Large intestine (tissue), 3 donors: ENCODE results near the gene CHST13. TPM values are rescaled to one million over a fixed set of nuclear protein-coding genes. Genes with fewer than 3 reads are reported as not detected.

Experiments
- DNase-seq, 2 donors: peaks; one replicate each; pipeline versions ENCODE4 v3.0.0 to v3.0.0-alpha.2; 2013
- H3K27ac ChIP-seq: one replicate; pipeline ENCODE4 v1.5.1; 2013; ENCODE audit warnings: low read length
- H3K27me3 ChIP-seq: 2 replicates; pipeline ENCODE4 v1.6.1; 2013; ENCODE audit warnings: low read length; ENCODE audit not compliant: control insufficient read depth, insufficient read depth
- H3K36me3 ChIP-seq: 2 replicates; pipeline ENCODE4 v1.6.1; 2013; ENCODE audit warnings: low read length; ENCODE audit not compliant: control insufficient read depth, insufficient read depth
- H3K4me1 ChIP-seq: one replicate; pipeline ENCODE4 v1.6.1; 2013; ENCODE audit warnings: low read length; ENCODE audit not compliant: control insufficient read depth, insufficient read depth
- H3K4me3 ChIP-seq: one replicate; pipeline ENCODE4 v1.5.1; 2013; ENCODE audit warnings: low read length
- H3K9me3 ChIP-seq: one replicate; pipeline ENCODE4 v1.6.1; 2013; ENCODE audit warnings: mild to moderate bottlenecking, low read depth, low read length, moderate library complexity; ENCODE audit not compliant: control insufficient read depth
- WGBS: methylation state at CpG from one replicate; pipeline ENCODE4 v1.1.5; 2013; ENCODE audit warnings: low lambda C conversion rate; ENCODE audit not compliant: insufficient coverage; 5-methylcytosine and 5-hydroxymethylcytosine counted together
- polyA plus RNA-seq: library from polyadenylated mRNA; unstranded; fragments of 120-200 nt; gene quantifications from one replicate; pipeline ENCODE4 v1.2.1, GENCODE V29; 2013

CHST13 gene
- polyA plus RNA-seq, 1 donor, result 57.2 TPM

DNA sequence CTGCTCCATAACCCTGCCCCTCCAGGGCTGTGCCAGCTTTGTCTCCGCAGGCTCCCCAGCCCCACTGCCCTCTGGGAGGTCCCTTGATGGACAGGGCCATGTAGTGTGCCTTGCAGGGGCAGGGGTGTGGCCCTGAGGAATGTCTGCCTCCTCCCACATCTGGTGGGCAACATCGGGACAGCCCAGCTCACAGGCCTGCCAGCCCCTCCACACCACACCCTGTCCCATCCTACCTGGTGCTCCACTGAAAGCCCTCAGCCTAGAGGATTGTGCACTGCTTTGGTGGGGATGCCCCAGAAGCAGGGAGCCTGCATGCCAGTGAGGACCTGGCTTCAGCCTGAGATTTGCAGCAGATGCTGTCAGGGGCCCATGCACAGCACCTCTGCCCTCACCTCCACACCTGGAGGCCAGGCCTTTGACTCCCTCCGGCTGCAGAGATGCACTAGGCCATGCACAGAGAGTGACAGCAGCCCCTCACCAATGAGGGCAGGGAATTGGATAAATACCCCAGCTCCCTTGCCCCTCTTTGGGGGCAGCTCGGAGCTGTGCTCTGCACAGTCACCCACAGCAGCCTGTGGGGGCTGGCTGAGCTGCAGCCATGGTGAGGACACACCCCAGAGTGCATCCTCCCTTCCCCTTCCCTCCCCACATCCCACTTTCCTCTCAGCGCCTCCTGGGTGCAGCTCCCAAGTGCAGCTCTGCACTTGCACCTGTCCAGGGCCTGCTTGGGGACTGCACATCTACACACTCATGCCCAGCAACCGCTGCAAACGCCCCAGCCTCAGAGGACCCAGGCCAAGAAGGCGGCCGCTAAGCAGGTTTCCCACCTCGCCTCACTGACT lies 32.1 kb downstream of the CHST13 start:
- Histone ChIP-seq H3K36me3 (no peaks in the 10 kb centered on the region), H3K9me3 (no peaks in the 10 kb centered on the region), H3K4me1 (no peaks in the 10 kb centered on the region), H3K27me3 (no peaks in the 10 kb centered on the region), H3K27ac (no peak overlapping the region), H3K4me3 (no peak overlapping the region)
- no CpG with 5 or more reads among the region's 10 CpGs for WGBS
- no peak for DNase-seq

DNA sequence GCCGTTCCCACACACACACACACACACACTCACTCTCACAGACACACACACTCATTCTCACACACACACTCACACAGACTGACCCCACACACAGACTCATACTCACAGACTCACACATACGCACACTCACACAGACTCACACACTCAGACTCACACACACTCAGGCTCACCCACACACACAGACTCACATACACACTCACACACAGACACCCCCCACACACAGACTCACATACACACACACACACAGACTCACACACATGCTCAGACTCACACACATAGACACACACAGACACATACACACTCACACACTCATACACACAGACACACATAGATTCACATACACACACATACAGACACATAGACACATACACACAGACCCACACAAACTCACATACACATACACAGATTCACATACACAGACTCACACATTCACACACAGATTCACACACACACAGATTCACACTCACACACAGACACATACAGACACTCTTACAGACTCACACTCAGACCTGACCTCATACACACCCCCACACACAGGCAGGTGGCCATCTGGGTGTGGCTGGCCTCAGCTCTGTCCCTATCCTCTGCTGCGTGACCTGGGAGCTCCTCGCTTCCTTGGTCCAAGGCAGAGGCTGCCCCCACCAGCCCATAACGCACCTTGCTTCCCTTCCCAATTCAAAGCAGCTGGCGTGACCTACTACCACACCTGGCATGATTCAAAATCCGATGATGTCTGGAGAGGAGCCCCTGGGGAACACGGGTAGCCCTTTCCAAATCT lies 32.9 kb downstream of the CHST13 start:
- WGBS, result no CpG with 5 or more reads among the region's 8 CpGs
- H3K9me3 ChIP-seq, result no peaks in the 10 kb centered on the region
- H3K27me3 ChIP-seq, result no peaks in the 10 kb centered on the region
- H3K27ac ChIP-seq, result no peak overlapping the region
- no peaks in the 10 kb centered on the region for H3K36me3 ChIP-seq
- no peaks in the 10 kb centered on the region for H3K4me1 ChIP-seq
- H3K4me3 ChIP-seq, result no peak overlapping the region
- DNase-seq, result no peak

DNA sequence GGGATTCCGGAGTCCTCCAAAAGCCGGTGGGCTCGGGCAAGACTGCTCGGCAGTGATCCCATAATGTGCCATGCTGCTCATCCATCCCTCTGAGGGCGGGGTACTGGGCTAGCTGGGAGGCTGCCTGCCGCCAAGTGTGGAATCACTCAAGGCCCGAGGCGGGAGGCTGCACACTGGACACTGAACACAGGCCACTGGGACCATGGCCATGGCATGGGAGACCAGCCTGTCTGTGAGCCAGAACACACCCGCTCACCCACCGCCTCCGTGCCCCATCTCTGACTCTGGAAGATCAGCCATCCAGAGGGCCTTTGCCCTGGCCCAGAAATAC lies 33.4 kb downstream of the CHST13 start:
- Histone ChIP-seq H3K36me3 (no peaks in the 10 kb centered on the region), H3K4me3 (no peak overlapping the region), H3K4me1 (no peaks in the 10 kb centered on the region), H3K9me3 (no peaks in the 10 kb centered on the region), H3K27me3 (no peaks in the 10 kb centered on the region), H3K27ac (no peak overlapping the region)
- no peak for DNase-seq
- no CpG with 5 or more reads among the region's 11 CpGs for WGBS

DNA sequence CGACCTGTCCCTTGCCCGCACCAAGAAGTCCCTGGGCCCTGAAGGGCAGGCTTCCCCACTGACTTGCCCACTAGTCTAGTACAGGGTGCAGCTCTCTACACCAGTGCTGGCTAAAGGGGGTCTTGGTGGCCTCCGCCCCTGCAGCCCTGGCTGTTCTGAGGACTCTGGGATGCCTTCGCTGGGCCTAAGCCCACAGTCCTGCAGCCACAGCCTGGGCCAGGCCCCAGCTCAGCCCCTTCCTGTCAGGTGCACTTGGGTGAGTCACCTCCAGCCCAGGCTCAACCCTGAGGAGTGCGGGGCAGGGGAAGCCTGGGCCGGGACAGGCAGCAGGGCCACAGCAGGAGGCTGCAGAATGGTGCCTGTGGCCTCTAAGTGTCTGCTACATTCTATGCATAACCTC lies 33.8 kb downstream of the CHST13 start:
- WGBS, result no CpG with 5 or more reads among the region's 6 CpGs
- Histone ChIP-seq H3K4me3 (no peak overlapping the region), H3K27me3 (no peaks in the 10 kb centered on the region), H3K9me3 (no peaks in the 10 kb centered on the region), H3K36me3 (no peaks in the 10 kb centered on the region), H3K4me1 (no peaks in the 10 kb centered on the region), H3K27ac (no peak overlapping the region)
- no peak for DNase-seq

DNA sequence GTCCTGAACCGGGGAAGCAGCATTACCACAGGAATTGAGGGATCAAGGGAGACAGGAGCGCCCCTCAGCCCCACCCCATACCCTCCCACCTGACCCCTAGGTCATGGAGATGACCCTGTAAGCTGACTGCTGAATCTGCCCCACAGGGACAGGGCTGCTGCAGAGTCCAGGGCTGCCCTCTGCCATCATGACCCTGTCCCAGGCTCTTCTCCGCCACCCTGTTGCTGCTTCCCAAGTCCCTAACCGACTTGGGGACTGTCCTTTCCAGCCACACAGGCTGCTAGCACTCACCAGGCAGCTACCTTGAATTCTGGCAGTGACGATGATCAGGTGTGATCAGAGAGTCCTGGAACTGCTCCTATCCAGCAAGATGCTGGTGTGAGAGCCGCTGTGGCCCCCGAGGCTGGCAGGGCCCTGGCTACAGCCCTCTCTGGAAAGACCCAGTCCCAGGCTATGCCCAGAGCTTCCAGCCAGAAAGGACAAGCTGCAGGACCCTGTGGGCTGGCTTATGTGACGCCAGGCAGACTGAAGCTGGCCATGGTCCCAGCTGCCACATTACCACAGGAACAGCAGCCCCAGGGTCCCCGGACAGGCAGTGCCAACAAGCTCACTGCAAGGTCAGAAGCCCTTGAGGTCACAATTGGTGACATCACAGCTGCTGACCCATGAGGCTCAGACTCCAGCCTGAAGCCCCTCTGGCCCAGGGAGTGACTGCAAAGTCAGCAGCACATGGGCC lies 34.5 kb downstream of the CHST13 start, which contains the start of gene C3orf22:
TSS of gene C3orf22 (minus strand) at position 597 of the 736 bp plus-strand sequence. CDS start 5,542 bp downstream, outside the sequence.
- H3K4me3 ChIP-seq, result no peak within 1 kb of the TSS
- no peaks in the 10 kb centered on the region for H3K9me3 ChIP-seq
- WGBS, result no CpG with 5 or more reads among the region's 9 CpGs
- no peak for DNase-seq
- H3K27me3 ChIP-seq, result no peaks in the 10 kb centered on the region
- no peak within 1 kb of the TSS for H3K27ac ChIP-seq
- H3K36me3 ChIP-seq, result no peaks in the 10 kb centered on the region
- no peaks in the 10 kb centered on the region for H3K4me1 ChIP-seq

DNA sequence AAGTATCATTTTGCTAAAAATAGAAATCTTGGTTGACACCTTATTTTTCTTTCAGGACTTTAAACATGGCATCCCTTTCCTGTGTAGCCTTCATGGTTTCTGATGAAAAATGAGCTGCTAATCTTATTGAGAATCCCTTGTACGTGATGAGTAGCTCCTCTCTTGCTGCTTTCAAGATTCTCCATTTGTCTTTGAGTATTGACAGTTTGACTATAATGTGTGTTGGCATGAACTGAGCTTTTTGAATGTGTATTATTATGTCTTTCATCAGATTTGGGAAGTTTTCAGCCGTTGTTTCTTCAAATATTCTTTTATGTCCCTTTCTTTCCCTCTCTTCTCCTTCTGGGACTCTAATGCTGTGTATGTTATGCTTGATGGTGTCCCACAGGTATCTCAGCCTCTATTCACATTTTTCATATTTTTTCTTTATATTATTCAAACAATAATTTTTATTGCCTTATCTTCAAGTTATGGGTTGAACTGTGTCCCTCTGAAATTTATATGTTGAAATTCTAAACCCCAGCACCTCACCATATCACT lies 38.9 kb downstream of the CHST13 start:
- DNase-seq, result no peak
- H3K4me1 ChIP-seq, result no peaks in the 10 kb centered on the region
- WGBS, result 100% methylated on average over 2 of the region's 2 CpGs
- H3K9me3 ChIP-seq, result no peaks in the 10 kb centered on the region
- H3K27me3 ChIP-seq, result no peaks in the 10 kb centered on the region
- no peak overlapping the region for H3K27ac ChIP-seq
- no peak overlapping the region for H3K4me3 ChIP-seq
- no peaks in the 10 kb centered on the region for H3K36me3 ChIP-seq

DNA sequence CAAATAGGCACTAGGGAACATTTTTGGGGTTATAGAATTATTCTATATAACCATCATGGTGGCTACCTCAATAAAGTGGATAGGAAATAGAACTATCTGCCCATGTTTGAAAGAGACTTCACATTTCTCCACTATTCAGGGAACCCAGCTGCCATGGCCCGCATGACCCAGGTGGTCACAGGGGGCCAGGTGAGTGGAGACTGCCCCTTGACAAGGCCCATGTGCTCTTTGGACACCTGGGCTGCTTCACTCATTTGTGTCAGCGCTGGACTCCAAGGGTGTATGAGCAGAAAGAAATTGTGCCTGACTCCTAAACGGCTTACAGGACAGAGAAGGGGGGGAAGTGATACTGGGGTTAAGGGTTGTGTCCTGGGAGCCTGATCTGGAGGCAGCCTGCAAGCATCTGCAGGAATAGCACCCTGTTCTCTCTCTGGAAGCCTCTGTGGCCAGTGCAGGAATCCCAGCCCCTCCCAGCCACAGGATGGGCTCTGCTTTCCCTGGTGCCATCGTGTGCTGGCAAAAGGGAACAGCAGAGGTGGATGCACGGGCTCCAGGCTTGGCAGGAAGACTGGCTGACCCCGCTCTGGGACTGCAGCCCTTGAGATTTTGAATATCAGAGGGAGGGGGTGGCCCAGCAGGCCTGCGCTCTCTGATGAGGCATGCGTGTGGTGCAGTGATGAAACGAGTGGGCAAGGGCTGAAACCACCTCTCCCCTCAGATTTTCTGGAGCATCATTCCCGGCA lies 43.9 kb downstream of the CHST13 start:
- WGBS, result no CpG with 5 or more reads among the region's 10 CpGs

DNA sequence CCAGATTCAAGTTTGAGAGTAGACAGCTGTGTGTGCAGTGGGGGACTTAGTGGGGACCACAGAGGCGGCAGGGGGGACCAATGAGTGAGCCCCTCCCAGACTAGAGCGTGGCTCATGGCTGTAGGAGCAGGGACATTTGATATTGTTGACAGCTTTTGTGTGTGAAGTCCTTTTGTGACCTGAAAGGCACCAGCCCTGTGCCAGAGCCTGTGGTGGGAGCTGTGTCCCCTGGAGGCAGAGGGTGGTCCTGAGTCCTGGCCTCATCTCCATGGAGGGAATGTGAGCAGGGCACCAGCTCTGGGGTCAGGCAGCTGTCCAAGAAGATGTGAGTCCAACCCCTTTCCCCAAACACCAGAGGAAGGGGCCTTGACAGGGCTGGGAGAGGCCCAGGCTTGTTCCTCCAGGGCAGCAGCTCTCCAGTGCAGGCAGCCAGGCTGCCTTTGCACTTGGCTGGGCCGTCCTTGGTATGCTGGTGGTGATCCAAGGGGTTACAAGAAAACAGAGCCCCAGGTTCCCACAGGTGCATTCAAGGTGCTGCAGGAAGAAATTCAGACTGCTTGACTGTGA lies 44.9 kb downstream of the CHST13 start:
- DNase-seq, result no peak
- Histone ChIP-seq H3K27me3 (no peaks in the 10 kb centered on the region), H3K36me3 (no peaks in the 10 kb centered on the region), H3K27ac (no peak overlapping the region), H3K9me3 (no peaks in the 10 kb centered on the region), H3K4me3 (no peak overlapping the region), H3K4me1 (no peaks in the 10 kb centered on the region)
- no CpG with 5 or more reads among the region's 3 CpGs for WGBS

More for the DNA sequence above, 43.9 kb downstream of the CHST13 start:
- H3K9me3 ChIP-seq, result no peaks in the 10 kb centered on the region
- no peak overlapping the region for H3K4me3 ChIP-seq
- DNase-seq, result no peak
- no peaks in the 10 kb centered on the region for H3K27me3 ChIP-seq
- no peaks in the 10 kb centered on the region for H3K4me1 ChIP-seq
- H3K36me3 ChIP-seq, result no peaks in the 10 kb centered on the region
- no peak overlapping the region for H3K27ac ChIP-seq

DNA sequence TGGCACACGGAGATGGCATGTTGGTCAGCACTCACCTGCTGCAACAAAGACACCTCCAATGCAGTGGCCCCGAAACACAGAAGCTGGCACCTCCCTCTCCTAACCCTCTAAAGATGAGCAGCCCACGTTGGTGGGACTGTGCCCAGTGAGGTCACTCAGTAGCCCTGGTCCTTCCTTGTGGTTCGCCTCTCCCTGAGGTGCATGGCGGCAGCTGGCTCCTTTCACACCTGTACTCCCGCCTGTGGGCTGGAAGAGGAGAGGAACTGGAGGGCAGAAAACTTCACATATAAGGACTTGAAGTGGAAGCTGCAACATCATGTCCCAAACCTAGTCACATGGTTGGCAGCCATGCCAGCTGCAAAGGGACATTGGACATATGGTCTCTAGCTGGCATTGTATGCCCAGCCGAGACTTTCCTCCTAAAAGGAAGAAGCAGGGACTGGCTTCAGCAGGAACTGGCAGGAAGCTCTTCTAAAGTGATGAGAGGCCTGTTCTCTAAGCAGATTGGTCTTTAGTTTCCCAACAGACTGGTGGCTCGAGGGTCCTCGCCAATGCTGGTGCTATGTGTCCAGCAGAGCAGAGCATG lies 45.5 kb downstream of the CHST13 start:
- WGBS, result no CpG with 5 or more reads among the region's 9 CpGs
- Histone ChIP-seq H3K4me3 (no peak overlapping the region), H3K4me1 (no peaks in the 10 kb centered on the region), H3K27ac (no peak overlapping the region), H3K9me3 (no peaks in the 10 kb centered on the region), H3K27me3 (no peaks in the 10 kb centered on the region), H3K36me3 (no peaks in the 10 kb centered on the region)
- no peak for DNase-seq
